GM12873 (cell line): ENCODE measurements around the gene COMP.

Experiments used
- TF ChIP-seq, protein P1 (sequence below): IDR thresholded peaks from 2 replicates; pipeline ENCODE4 v1.5.1; 2012; ENCODE audit warnings: low read depth, mild to moderate bottlenecking, moderate library complexity, low read length, control low read depth; ENCODE audit not compliant: insufficient read depth; ENCODE audit errors: missing control alignments

Gene COMP

DNA sequence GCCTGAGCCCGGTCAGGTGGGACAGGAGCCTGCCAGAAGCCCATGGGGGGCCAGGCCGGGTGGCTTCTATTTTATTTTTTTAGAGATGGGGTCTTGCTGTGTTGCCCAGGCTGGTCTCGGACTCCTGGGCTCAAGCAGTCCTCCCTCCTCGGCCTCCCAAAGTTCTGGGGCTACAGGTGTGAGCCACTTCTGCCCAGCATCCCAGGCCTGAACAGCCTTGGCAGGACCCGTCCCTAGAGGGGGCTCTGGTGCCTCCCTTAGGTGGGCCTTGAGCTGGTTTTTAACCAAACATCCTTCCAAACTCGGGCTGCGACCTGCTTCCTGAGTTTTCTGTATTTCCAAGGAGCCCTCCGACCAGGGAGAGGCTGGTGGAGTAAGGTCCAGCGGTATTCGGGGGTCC is 10.5 kb downstream of the COMP start:
- TF ChIP-seq, protein P1, sequence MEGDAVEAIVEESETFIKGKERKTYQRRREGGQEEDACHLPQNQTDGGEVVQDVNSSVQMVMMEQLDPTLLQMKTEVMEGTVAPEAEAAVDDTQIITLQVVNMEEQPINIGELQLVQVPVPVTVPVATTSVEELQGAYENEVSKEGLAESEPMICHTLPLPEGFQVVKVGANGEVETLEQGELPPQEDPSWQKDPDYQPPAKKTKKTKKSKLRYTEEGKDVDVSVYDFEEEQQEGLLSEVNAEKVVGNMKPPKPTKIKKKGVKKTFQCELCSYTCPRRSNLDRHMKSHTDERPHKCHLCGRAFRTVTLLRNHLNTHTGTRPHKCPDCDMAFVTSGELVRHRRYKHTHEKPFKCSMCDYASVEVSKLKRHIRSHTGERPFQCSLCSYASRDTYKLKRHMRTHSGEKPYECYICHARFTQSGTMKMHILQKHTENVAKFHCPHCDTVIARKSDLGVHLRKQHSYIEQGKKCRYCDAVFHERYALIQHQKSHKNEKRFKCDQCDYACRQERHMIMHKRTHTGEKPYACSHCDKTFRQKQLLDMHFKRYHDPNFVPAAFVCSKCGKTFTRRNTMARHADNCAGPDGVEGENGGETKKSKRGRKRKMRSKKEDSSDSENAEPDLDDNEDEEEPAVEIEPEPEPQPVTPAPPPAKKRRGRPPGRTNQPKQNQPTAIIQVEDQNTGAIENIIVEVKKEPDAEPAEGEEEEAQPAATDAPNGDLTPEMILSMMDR = no peak

DNA sequence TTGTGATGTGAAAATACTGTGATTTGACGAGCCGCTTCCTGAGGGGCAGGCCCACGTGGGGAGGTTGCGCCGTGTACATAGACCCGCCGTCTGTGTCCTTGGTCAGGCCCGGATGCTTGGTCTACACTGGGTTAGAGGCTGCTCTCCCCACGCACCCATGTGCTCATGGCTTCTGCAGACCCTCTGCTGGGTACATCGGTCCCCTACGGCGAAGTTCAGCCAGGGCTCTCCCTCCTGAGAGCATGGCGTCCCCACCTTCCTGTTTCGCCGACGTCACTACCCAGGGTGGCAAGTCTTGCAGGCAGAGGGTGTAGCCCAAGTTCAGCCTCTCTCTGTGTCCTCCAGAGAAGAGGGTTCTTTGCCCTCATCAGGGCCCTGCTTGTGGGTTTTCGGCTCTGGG is 11.0 kb downstream of the COMP start:
- TF ChIP-seq, protein P1 = no peak

DNA sequence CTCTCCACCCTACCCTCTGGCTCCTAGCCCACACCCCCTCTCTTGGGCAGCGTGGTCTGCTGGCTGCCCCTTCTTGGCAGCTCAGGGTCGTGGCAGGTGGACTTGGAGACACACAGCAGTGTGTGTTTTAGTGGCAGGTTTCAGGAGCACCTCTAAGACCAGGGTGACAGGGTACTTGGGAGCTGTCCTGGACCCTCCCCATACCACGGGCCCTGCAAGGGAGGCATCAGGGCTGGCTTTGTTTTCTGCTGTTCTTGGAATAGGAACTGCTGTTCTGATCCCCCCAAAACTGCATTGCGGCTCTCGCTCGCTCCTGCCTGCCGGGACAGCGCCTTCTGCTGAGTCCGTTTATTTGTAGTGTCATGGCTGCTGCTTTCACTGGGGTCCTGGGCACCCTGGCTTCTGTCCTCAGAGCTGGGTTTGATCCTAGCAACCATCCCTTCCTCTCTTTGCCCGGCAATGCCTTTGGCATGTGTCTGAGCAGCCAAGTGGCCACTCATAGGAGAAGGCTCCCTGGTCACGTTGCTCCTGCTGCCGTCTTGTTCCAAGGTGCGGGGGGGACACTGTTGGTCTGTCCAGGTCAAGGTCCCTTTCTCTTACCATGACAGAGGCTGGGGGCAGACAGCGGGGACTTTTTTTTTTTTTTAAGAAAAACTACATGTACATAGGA is 12.1 kb downstream of the COMP start:
- TF ChIP-seq, protein P1 = no peak

GRCh38 chr19:18778076-18778389 is 13.1 kb downstream of the COMP start:
- TF ChIP-seq, protein P1 = no peak

DNA sequence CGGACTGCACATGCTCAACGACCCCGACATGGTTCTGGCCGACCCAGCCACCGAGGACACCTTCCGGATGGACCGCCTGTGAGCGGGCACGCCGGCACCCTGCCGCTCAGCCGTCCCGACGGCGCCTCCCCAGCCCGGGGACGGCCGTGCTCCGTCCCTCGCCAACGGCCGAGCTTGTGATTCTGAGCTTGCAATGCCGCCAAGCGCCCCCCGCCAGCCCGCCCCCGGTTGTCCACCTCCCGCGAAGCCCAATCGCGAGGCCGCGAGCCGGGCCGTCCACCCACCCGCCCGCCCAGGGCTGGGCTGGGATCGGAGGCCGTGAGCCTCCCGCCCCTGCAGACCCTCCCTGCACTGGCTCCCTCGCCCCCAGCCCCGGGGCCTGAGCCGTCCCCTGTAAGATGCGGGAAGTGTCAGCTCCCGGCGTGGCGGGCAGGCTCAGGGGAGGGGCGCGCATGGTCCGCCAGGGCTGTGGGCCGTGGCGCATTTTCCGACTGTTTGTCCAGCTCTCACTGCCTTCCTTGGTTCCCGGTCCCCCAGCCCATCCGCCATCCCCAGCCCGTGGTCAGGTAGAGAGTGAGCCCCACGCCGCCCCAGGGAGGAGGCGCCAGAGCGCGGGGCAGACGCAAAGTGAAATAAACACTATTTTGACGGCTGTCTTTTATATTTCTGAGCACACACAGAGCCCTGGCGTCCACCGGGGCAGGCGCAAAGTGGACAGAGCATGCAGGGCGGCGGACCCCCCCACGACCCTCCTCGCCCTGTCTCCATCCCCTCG is 13.6 kb downstream of the COMP start:
- TF ChIP-seq, protein P1 = no peak

DNA sequence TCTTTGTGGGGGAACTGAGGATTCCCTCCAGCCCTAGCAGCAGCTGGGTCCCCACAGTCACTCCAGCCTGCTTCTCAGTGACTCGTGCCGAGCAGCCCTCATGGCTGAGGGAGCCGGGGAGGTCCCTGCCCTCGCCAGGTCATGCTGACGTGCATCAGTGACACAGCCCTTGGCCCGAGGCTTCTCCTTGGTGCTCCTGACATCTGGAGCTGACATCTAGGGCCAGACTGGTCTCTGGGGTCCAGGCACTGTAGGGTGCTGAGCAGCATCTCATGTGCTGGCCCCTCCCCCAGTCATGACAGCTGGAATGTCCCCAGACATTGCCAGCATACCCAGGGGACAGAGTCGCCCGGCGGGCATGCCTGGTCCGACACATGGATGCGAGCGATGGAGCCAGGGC is 14.4 kb downstream of the COMP start:
- TF ChIP-seq, protein P1 = no peak

DNA sequence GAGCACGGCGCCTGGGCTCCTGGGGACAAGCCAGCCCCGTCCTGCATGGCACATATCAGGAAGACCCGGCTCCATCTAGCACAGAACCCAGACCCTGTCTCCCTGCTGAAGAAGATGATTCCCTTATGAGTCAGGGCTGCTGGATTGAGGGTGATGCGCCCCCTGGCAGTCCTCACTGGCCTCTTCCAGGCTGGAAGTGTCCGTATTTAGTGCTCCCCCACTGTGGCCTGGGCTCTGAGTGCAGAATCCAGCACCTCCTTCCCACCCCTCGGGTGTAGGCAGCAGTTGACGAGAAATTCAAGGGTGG is 14.9 kb downstream of the COMP start:
- TF ChIP-seq, protein P1 = no peak
